Retina (tissue), 1 donor: ENCODE data around the gene ZNF136.
A peak's percentile ranks its signal among the peaks of the same experiment; 100 is the strongest.

Experiments used
- DNase-seq: peaks from one replicate; pipeline ENCODE4 v3.0.0-alpha.2; 2016

ZNF136 gene

GRCh38 chr19:12194827-12195731 is 32.2 kb downstream of the ZNF136 start:
- DNase-seq: peak; percentile 95

- DNase-seq: no peak
These were observed 35.2 kb downstream of the ZNF136 start for GRCh38 chr19:12198136-12198535.

- no peak for DNase-seq
These were observed 37.0 kb downstream of the ZNF136 start for GRCh38 chr19:12199757-12200419.

- peak; percentile 26 for DNase-seq
These were observed 39.4 kb downstream of the ZNF136 start for GRCh38 chr19:12202250-12202649.

GRCh38 chr19:12205296-12205695 is 42.4 kb downstream of the ZNF136 start:
- no peak for DNase-seq

- DNase-seq: no peak
These were observed 45.3 kb downstream of the ZNF136 start for GRCh38 chr19:12208221-12208620.

- no peak for DNase-seq
These were observed 54.4 kb downstream of the ZNF136 start for GRCh38 chr19:12217332-12217731.

- no peak for DNase-seq
These were observed 60.2 kb downstream of the ZNF136 start for GRCh38 chr19:12222980-12223630.

GRCh38 chr19:12224676-12225075 is 61.8 kb downstream of the ZNF136 start:
- DNase-seq: no peak

GRCh38 chr19:12229990-12230389 is 67.1 kb downstream of the ZNF136 start:
- DNase-seq: no peak

GRCh38 chr19:12230751-12231733 is 68.1 kb downstream of the ZNF136 start:
- DNase-seq: no peak

GRCh38 chr19:12232961-12233360 is 70.1 kb downstream of the ZNF136 start:
- DNase-seq: no peak

- DNase-seq: no peak
These were observed 74.4 kb downstream of the ZNF136 start for GRCh38 chr19:12237143-12237839.
